ENCODE data around the gene ARSG. TPM values are rescaled to one million over a fixed set of nuclear protein-coding genes. Genes with fewer than 3 reads are reported as not detected.
A peak's percentile ranks its signal among the peaks of the same experiment; 100 is the strongest.
"Not testable (repeated sequence)": the region's sequence is repeated elsewhere in the genome, so short reads cannot be mapped to it uniquely, and the experiment has no call there.

Gene ARSG
- polyA plus RNA-seq, 1 experiment: 1.9 TPM

- Histone ChIP-seq H3K4me3 (ENCODE audit: low read depth, low read length) (no peak overlapping the region), H3K27me3 (ENCODE audit: control insufficient read depth, insufficient read depth, low read length) (no peaks in the 10 kb centered on the region), H3K27ac (ENCODE audit: low read depth, low read length) (no peak overlapping the region), H3K9me3 (ENCODE audit: control insufficient read depth, insufficient read depth, low read length) (no peaks in the 10 kb centered on the region)
- CTCF ChIA-PET: interaction anchor here (3.8 kb wide), 1 partner anchor 138 kb away, joined by 72 read pairs; no protein-coding TSS in a partner anchor
- POLR2A ChIA-PET: interaction anchor here (0.6 to 1.2 kb wide), 2 partner anchors 47 to 154 kb away, joined by 9 to 10 read pairs; no protein-coding TSS in a partner anchor
- TF ChIP-seq CTCF (IDR thresholded peaks at IDR 0.05; ENCODE audit: low read depth, low read length): no peak
- DNase-seq (ENCODE audit: low read depth, low spot score): no peak
Measured at GRCh38 chr17:68401288-68401687, 110.0 kb downstream of the ARSG start.

GRCh38 chr17:68403122-68403521 is 111.8 kb downstream of the ARSG start:
- DNase-seq (ENCODE audit: low read depth, low spot score): no peak
- POLR2A ChIA-PET: no interaction called here
- Histone ChIP-seq H3K27ac (ENCODE audit: low read depth, low read length) (no peak overlapping the region), H3K4me3 (ENCODE audit: low read depth, low read length) (no peak overlapping the region), H3K27me3 (ENCODE audit: control insufficient read depth, insufficient read depth, low read length) (no peaks in the 10 kb centered on the region), H3K9me3 (ENCODE audit: control insufficient read depth, insufficient read depth, low read length) (no peaks in the 10 kb centered on the region)
- CTCF ChIA-PET: no interaction called here
- TF ChIP-seq CTCF (IDR thresholded peaks at IDR 0.05; ENCODE audit: low read depth, low read length): no peak

GRCh38 chr17:68403837-68404236 is 112.5 kb downstream of the ARSG start:
- CTCF ChIA-PET; H3K9me3 ChIP-seq (ENCODE audit: control insufficient read depth, insufficient read depth, low read length): not testable (repeated sequence)

GRCh38 chr17:68407656-68408055 is 116.4 kb downstream of the ARSG start:
- POLR2A ChIA-PET; H3K4me3 ChIP-seq (ENCODE audit: low read depth, low read length); H3K27me3 ChIP-seq (ENCODE audit: control insufficient read depth, insufficient read depth, low read length); H3K27ac ChIP-seq (ENCODE audit: low read depth, low read length); DNase-seq (ENCODE audit: low read depth, low spot score); H3K9me3 ChIP-seq (ENCODE audit: control insufficient read depth, insufficient read depth, low read length): not testable (repeated sequence)
- CTCF ChIA-PET: interaction anchor here (0.6 to 1.1 kb wide), 3 partner anchors 9 to 142 kb away, joined by 5 to 7 read pairs (median 5); no protein-coding TSS in a partner anchor

More at GRCh38 chr17:68403837-68404236, 112.5 kb downstream of the ARSG start:
- H3K27ac ChIP-seq (ENCODE audit: low read depth, low read length); H3K27me3 ChIP-seq (ENCODE audit: control insufficient read depth, insufficient read depth, low read length); H3K4me3 ChIP-seq (ENCODE audit: low read depth, low read length); POLR2A ChIA-PET; DNase-seq (ENCODE audit: low read depth, low spot score): not testable (repeated sequence)

GRCh38 chr17:68413597-68414560 is 122.6 kb downstream of the ARSG start:
- DNase-seq (ENCODE audit: low read depth, low spot score); H3K27me3 ChIP-seq (ENCODE audit: control insufficient read depth, insufficient read depth, low read length); H3K9me3 ChIP-seq (ENCODE audit: control insufficient read depth, insufficient read depth, low read length); H3K27ac ChIP-seq (ENCODE audit: low read depth, low read length); POLR2A ChIA-PET; CTCF ChIA-PET: not testable (repeated sequence)
- H3K4me3 ChIP-seq (ENCODE audit: low read depth, low read length): peak overlapping the region; percentile 31; the same call in 1 of the 2 replicates

- peaks cover 11% of the 10 kb centered on the region for H3K9me3 ChIP-seq (ENCODE audit: control insufficient read depth, insufficient read depth, low read length)
- POLR2A ChIA-PET; H3K27ac ChIP-seq (ENCODE audit: low read depth, low read length); CTCF ChIA-PET; H3K4me3 ChIP-seq (ENCODE audit: low read depth, low read length); H3K27me3 ChIP-seq (ENCODE audit: control insufficient read depth, insufficient read depth, low read length); DNase-seq (ENCODE audit: low read depth, low spot score): not testable (repeated sequence)
Measured at GRCh38 chr17:68414901-68415300, 123.6 kb downstream of the ARSG start.

GRCh38 chr17:68417317-68417716 is 126.0 kb downstream of the ARSG start:
- ChIA-PET CTCF (interaction anchor here (4.2 kb wide), 1 partner anchor 18 kb away, joined by 29 read pairs; no protein-coding TSS in a partner anchor), POLR2A (no interaction called here)
- DNase-seq (ENCODE audit: low read depth, low spot score): no peak
- no peak overlapping the region for H3K27ac ChIP-seq (ENCODE audit: low read depth, low read length)
- H3K27me3 ChIP-seq (ENCODE audit: control insufficient read depth, insufficient read depth, low read length): no peaks in the 10 kb centered on the region
- peaks cover 11% of the 10 kb centered on the region for H3K9me3 ChIP-seq (ENCODE audit: control insufficient read depth, insufficient read depth, low read length)
- no peak for TF ChIP-seq CTCF (IDR thresholded peaks at IDR 0.05; ENCODE audit: low read depth, low read length)
- H3K4me3 ChIP-seq (ENCODE audit: low read depth, low read length): no peak overlapping the region
